ENCODE results near the gene ABL1. TPM values are rescaled to one million over a fixed set of nuclear protein-coding genes. Genes with fewer than 3 reads are reported as not detected.

Gene ABL1
- total and polyA plus RNA-seq, 2 of the 13 experiments (the other 11 are each of a cell fraction or from before 2014, with no cell fraction given): 10.8 to 20.4 TPM

DNA sequence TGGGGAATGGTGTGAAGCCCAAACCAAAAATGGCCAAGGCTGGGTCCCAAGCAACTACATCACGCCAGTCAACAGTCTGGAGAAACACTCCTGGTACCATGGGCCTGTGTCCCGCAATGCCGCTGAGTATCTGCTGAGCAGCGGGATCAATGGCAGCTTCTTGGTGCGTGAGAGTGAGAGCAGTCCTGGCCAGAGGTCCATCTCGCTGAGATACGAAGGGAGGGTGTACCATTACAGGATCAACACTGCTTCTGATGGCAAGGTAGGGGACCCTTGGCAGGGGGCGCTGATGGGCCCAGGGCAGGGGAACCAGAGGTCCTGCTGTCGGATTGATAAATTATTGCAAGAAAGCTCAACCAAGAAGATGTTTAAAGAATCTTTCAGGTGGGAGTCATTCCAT, 19.8 kb downstream of the ABL1 start:
- H3K27ac ChIP-seq (ENCODE audit: extremely low read length, insufficient read depth, low read length): no peak overlapping the region
- 97% methylated on average over 7 of the region's 9 CpGs for WGBS (ENCODE audit: low lambda C conversion rate)
- no peak for DNase-seq (ENCODE audit: low spot score)
- no peaks in the 10 kb centered on the region for H3K27me3 ChIP-seq (ENCODE audit: control insufficient read depth in 1 of 2, insufficient read depth in 2 of 2, low read length in 2 of 2)
- FAIRE-seq: no peak
- CTCF ChIA-PET (ENCODE audit: low intra/inter-chr PET ratio, low total read pairs): no interaction called here
- no peaks in the 10 kb centered on the region for H3K4me1 ChIP-seq (ENCODE audit: insufficient read depth, low read length)
- H2AFZ ChIP-seq (ENCODE audit: low read length): no peak overlapping the region
- POLR2A ChIA-PET: no interaction called here
- intact Hi-C loops (cut with micrococcal nuclease; ENCODE audit: unreplicated experiment) (no loop called here), in situ Hi-C loops (cut with HindIII; ENCODE audit: extremely low pct_ligation_motif_present, low pct_unique_long_range_greater_than_20kb) (no loop called here)
- no peak for ATAC-seq
- no TSS peak for BruUV-seq (replicated peaks)
- no peaks in the 10 kb centered on the region for H3K9me3 ChIP-seq (ENCODE audit: low read length)
- no peak overlapping the region for H3K4me2 ChIP-seq (ENCODE audit: low read depth, low read length)
- H3K36me3 ChIP-seq (replicated peaks in 1 of 2; ENCODE audit: control insufficient read depth in 1 of 2, insufficient read depth in 2 of 2, low read length in 2 of 2): peaks cover 16 to 69% of the 10 kb centered on the region in 2 experiments
- peaks cover 4% of the 10 kb centered on the region; the same call in 1 of the 2 replicates for H4K20me1 ChIP-seq (ENCODE audit: insufficient read depth, low read length)
- H3K9ac ChIP-seq (ENCODE audit: insufficient read depth, low read depth, low read length): no peak overlapping the region
- H3K79me2 ChIP-seq (ENCODE audit: insufficient read depth, low read length): peaks cover 17% of the 10 kb centered on the region
- TF ChIP-seq ZNF20 (CRISPR knock-in tag; IDR thresholded peaks at IDR 0.05): no peak
- TF ChIP-seq ZIK1 (CRISPR knock-in tag; IDR thresholded peaks at IDR 0.05; ENCODE audit: borderline replicate concordance, low read depth): no peak
- TF ChIP-seq NR2F6 (IDR thresholded peaks at IDR 0.05): no peak
- TF ChIP-seq NR2F6 (CRISPR knock-in tag; IDR thresholded peaks at IDR 0.05): no peak
- no peak for TF ChIP-seq YY1 (IDR thresholded peaks at IDR 0.05; ENCODE audit: insufficient read depth, insufficient replicate concordance, low read depth, low read length)
- TF ChIP-seq ZNF773 (CRISPR knock-in tag; IDR thresholded peaks at IDR 0.05; ENCODE audit: borderline replicate concordance): no peak
- no peak for TF ChIP-seq U2AF1 (optimal IDR thresholded peaks at IDR 0.05; ENCODE audit: low read depth, low read length)
- no peak for TF ChIP-seq PITX1 (CRISPR knock-in tag; IDR thresholded peaks at IDR 0.05)
- TF ChIP-seq, protein P1, sequence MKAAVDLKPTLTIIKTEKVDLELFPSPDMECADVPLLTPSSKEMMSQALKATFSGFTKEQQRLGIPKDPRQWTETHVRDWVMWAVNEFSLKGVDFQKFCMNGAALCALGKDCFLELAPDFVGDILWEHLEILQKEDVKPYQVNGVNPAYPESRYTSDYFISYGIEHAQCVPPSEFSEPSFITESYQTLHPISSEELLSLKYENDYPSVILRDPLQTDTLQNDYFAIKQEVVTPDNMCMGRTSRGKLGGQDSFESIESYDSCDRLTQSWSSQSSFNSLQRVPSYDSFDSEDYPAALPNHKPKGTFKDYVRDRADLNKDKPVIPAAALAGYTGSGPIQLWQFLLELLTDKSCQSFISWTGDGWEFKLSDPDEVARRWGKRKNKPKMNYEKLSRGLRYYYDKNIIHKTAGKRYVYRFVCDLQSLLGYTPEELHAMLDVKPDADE (CRISPR knock-in tag; IDR thresholded peaks at IDR 0.05): no peak
- TF ChIP-seq RBM39 (IDR thresholded peaks at IDR 0.05; ENCODE audit: low read depth, low read length, poor library complexity, severe bottlenecking): no peak
- H3K4me3 ChIP-seq (replicated peaks in 1 of 3; ENCODE audit: insufficient read depth in 1 of 3, low read depth in 2 of 3, low read length in 3 of 3): no peak overlapping the region

Data from HepG2 (cell line).